ENCODE measurements around the gene SPOCK1. TPM values are rescaled to one million over a fixed set of nuclear protein-coding genes. Genes with fewer than 3 reads are reported as not detected.
A peak's percentile ranks its signal among the peaks of the same experiment; 100 is the strongest.

SPOCK1 gene
- total RNA-seq, 4 donors from 2014 or later = 46.5 to 52.7 (median 51.4) TPM

DNA sequence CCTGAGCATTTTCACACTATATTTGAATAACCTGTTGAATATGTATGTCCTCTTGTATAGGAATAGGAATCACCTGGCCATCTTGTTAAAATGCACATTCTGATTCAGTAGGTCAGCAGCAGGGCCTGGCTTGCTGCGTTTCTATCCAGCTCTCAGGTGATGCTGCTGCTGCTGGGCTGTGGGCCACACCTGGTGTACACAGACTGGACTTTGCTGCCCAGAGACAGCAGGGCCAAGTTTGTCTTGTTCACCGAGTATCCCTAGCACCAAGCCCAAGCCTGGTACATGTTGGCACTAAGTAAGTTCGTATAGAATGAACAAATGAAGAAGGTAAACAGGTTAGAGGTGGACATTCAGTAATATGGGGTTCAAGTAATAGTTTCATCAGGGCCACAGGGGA is 151.3 kb downstream of the SPOCK1 start:
- Histone ChIP-seq H3K4me1 (no peaks in the 10 kb centered on the region), H3K27ac (no peak overlapping the region), H3K9me3 (no peaks in the 10 kb centered on the region), H3K4me3 (no peak overlapping the region), H3K36me3 (no peaks in the 10 kb centered on the region), H3K27me3 (no peaks in the 10 kb centered on the region)
- 87% methylated on average over 3 of the region's 3 CpGs; no CpG with 5 or more reads in 1 of the 2 donors for WGBS, 2 donors (ENCODE audit: low coverage in 1 of 2)
- ATAC-seq = no peak
- TF ChIP-seq POLR2A (IDR thresholded peaks at IDR 0.05) (no peak), EP300 (IDR thresholded peaks at IDR 0.05) (no peak), POLR2AphosphoS5 (IDR thresholded peaks at IDR 0.05) (no peak), CTCF (IDR thresholded peaks at IDR 0.05) (no peak)

DNA sequence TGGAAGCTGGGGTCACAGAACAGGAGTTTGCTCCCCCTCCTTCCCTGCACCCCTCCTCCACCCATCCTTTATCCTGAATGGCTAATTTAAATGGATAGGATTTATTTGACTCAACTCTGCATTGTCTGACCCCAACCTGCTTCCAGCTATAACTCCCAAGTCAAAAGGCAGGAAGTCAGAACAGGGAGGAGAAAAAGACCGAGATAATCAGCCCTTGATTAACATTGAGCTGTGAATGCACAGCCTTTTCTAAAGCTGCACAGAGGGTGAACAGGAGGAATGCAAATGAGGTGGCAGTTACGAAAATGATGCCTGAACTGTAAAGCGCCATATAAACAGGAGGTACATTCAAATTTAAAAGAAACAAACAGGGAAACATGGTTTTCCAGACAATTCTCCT is 152.8 kb downstream of the SPOCK1 start:
- TF ChIP-seq POLR2AphosphoS5 (IDR thresholded peaks at IDR 0.05) (no peak), EP300 (IDR thresholded peaks at IDR 0.05) (no peak), POLR2A (IDR thresholded peaks at IDR 0.05) (no peak), CTCF (IDR thresholded peaks at IDR 0.05) (no peak)
- Histone ChIP-seq H3K4me3 (no peak overlapping the region), H3K36me3 (no peaks in the 10 kb centered on the region), H3K4me1 (peaks cover 0 to under 1% (median 0%) of the 10 kb centered on the region in 3 donors), H3K27ac (no peak overlapping the region), H3K9me3 (no peaks in the 10 kb centered on the region), H3K27me3 (no peaks in the 10 kb centered on the region)
- WGBS, 2 donors (ENCODE audit: low coverage in 1 of 2) = 67 to 88% methylated on average over 2 to 3 of the region's 3 CpGs
- ATAC-seq = no peak

- no peak overlapping the region for H3K4me3 ChIP-seq
- no peaks in the 10 kb centered on the region for H3K36me3 ChIP-seq
- H3K4me1 ChIP-seq = peaks cover 0 to 8% (median 0%) of the 10 kb centered on the region in 3 donors
- ATAC-seq = no peak
- no peak overlapping the region for H3K27ac ChIP-seq
- no peaks in the 10 kb centered on the region for H3K27me3 ChIP-seq
- TF ChIP-seq CTCF (IDR thresholded peaks at IDR 0.05) (no peak), EP300 (IDR thresholded peaks at IDR 0.05) (no peak), POLR2AphosphoS5 (IDR thresholded peaks at IDR 0.05) (no peak), POLR2A (IDR thresholded peaks at IDR 0.05) (no peak)
- H3K9me3 ChIP-seq = no peaks in the 10 kb centered on the region
These were observed 153.7 kb downstream of the SPOCK1 start for GRCh38 chr5:137345396-137345795.

- 40% methylated on average over 5 to 6 of the region's 6 CpGs for WGBS, 2 donors (ENCODE audit: low coverage in 1 of 2)
- Histone ChIP-seq H3K9me3 (no peaks in the 10 kb centered on the region), H3K27ac (no peak overlapping the region), H3K4me3 (no peak overlapping the region), H3K4me1 (peaks cover 0 to 8% (median 0%) of the 10 kb centered on the region in 3 donors), H3K36me3 (no peaks in the 10 kb centered on the region), H3K27me3 (no peaks in the 10 kb centered on the region)
- no peak for ATAC-seq
- TF ChIP-seq CTCF (IDR thresholded peaks at IDR 0.05) (peak; percentile 40 to 68 (median 62)), EP300 (IDR thresholded peaks at IDR 0.05) (no peak)
These were observed 154.3 kb downstream of the SPOCK1 start for GRCh38 chr5:137344723-137345322.

GRCh38 chr5:137344021-137344420 is 155.1 kb downstream of the SPOCK1 start:
- H3K36me3 ChIP-seq = no peaks in the 10 kb centered on the region
- H3K4me1 ChIP-seq = peaks cover 0 to 8% (median 0%) of the 10 kb centered on the region in 3 donors
- no peaks in the 10 kb centered on the region for H3K27me3 ChIP-seq
- H3K9me3 ChIP-seq = no peaks in the 10 kb centered on the region
- no peak for TF ChIP-seq EP300 (IDR thresholded peaks at IDR 0.05)
- WGBS, 2 donors (ENCODE audit: low coverage in 1 of 2) = 77 to 100% methylated on average over 1 to 4 of the region's 4 CpGs
- no peak overlapping the region for H3K27ac ChIP-seq
- no peak for ATAC-seq
- no peak overlapping the region for H3K4me3 ChIP-seq
